ENCODE data around the gene MAPK11.

MAPK11 gene

GRCh38 chr22:50307890-50308596, 37.9 kb upstream of the MAPK11 start:
- no peak for DNase-seq

DNA sequence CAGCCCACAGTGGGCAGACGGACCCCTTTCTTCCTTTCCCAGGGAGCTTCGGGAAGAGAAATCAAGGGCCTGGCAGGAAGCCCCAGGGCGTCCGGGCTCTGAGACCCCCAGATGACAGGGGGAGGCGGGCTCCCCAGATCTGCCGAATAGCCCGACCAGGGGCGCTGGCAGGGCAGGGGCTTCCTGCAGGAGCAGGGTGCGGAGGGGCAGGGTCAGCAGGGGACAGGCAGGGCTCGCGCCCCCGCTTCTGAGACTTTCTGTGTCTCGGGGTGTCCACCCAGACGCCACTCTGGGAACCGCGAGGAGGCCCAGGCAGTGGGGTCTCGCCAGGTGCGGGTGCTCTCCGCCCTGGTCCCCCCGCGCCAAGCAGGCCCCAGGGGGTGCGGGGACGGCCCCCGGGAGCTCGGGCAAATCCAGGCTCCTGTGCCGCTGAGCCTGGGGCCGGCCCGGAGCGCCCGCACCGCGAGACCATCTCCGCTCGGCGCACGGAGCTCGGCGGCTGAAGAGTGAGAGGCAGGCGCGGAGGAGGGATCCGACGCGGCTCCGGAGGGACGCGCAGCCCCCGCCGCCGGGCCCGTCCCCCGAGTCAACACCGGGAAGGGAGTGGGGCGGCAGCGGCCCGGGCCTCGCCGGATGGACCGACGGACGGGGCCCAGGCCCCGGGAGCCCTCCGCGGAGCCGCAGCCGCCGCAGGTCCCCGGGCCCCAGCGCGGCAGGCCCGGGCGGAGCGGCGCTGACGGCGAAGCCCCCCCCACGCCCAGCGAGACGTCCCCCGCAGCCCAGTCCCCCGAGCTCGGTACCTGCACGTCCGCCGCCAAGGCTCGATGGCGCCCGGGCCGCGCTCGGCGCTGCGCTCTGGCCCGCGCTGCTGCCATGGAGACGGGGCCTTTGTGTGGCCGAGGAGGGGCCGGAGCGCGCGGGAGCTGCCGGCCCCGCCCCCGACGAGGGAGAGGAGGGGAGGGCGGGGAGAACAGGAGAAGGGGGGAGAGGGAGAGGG, 36.9 kb upstream of the MAPK11 start, which contains the start of gene PLXNB2:
PLXNB2 (minus strand) TSS at position 894 of the 997 bp plus-strand sequence. CDS start 17,062 bp downstream, outside the sequence.
- peak; percentile 7 for DNase-seq

DNA sequence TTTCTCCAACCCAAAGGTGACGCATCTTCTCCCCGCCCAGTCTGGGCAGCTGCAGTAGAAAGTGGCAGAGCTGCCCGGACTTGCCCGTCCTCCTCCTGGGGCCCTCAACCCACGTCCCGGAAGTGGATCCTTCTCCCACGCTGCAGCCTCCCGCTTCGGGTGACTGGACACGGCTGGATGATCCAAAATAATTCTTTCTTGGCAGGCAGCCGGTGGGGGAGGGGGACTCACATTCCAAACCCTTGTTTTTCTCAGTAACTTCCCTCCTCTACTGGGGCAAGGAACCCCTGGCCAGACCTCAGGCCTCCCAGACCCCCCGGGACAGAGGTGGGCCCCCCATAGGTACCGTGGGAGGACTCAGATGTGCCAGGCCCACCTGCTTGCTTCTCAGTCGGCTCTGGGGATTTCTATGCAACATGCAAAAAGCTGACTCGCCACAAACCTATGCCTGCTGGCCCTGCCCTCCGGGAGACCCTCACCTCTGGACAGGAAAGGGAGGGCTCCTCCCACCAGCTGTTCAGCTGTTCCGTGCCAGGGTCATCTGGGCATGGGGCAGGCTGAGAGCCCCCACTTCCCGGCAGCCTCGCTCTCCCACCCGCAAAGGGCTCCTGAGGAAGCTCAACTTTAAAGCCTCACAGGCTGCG, 35.9 kb upstream of the MAPK11 start:
- peak; percentile 18 for DNase-seq

DNA sequence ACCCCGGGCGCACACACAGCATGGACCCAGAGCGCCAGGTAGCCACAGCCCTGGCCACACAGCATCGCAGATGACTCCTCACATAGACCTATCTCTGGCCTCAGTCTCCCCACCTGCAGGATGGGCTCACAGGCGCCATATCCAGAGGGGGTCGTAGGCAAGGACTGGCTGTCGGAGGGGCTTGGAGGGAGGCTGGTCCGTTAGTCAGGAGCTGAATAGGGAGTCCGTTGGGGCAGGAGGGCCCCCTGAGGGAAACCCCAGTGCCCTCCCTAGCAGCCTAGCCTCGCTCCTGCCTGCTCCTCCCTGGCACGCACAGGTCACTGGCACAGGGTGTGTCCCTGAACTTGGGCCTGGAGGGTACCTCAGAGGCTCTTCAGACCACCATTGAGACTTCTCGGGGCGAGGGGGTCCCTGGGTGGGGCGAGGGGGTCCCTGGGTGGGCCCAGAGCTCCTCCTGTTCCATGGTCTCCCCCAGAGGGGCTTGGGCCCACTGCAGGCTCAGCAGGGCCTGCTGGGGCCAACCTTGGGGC, 35.3 kb upstream of the MAPK11 start:
- DNase-seq: no peak

- DNase-seq: no peak
Observed at GRCh38 chr22:50304528-50305392, 34.6 kb upstream of the MAPK11 start.

DNA sequence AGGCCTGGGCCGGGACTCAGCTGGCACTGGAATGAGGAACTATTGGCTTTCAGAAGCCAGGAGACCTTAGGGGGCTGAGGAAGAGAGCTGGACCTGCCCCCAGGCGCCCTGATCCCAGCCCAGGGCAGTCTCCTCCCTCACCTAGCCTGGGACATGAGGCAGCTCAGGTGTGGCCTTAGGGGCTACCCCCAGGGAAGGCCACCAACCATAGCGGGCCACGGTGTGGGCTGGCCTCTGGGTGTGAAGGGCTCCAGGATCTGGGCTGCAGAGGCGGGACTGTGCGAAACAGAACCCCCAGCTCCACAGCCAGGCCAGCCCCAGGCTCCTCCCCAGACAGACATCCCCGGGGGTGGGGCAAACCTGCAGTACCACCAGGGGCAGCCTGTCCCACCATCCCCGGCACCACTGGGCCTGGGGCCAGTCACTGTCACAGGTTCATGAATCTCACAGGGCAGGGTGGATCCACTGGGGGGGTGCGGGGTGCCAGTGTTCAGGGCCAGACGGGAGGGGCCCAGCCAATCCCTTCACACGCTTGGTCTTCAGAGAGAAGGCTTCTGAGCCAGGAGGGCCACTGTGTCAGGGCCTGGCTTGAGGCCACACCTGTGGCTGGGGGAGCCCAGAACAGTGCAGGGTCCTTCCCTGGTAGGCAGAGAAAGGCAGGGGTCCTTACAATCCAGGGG, 33.8 kb upstream of the MAPK11 start:
- no peak for DNase-seq

DNA sequence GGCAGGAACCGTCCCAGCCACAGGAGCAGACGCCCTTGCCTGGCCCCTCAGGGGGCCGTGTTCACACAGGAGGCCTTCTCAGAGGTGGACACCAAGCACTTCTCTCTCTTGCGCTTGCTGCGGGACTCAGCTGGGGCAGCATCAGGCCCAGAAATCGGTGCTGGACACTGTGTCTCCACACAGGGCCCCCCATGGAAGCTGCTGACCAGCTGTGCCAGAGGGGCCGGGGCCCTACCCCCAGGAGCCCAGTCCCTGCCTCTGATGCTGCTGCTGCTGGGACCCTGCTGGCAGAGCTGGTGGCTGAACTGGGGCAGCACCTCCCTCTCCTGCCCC, 33.3 kb upstream of the MAPK11 start:
- DNase-seq: no peak

DNA sequence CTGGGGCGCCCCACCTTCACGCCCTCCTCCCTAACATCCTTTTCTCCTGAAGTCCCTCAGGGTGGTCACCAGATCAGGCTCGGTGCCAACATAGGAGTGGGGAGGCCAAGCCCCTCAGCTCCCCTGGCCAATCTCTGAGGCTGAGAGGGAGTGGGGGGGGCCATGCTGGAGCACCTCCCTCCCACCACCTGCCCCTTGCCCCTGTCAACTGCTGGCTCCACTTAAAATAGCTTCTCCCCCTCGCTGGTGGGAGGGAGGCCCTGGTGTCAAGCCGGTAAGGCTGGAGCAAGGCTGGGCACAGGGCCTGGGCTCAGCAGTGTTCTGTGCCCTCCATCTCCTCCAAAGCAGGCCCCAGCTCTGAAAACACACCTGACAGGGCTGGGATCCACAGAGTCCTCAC, 32.4 kb upstream of the MAPK11 start:
- no peak for DNase-seq

DNA sequence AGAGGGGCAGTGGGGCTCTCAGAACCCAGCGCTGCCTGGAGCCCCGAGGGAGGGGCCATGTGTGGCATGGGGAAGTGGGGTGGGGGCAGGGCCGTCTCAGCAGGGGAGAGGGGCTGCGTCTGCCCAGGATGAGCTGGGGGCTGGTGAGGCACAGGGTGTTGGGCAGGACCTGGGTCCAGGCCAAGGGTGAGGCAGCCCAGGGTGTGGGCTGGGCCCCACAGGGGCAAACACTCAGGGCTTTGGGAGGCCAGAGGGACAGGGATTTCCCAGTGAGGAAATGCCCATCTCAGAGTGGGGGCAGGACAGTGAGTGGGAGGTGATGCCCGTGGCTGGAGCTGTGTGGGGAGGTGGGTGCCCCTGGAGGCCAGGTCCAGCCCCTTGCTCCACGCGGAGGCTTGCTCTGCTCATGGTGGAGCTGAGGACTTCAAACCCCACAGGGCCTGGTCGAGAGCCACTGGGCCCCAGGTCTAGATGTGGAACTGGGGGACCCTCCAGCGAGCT, 31.9 kb upstream of the MAPK11 start:
- no peak for DNase-seq

DNA sequence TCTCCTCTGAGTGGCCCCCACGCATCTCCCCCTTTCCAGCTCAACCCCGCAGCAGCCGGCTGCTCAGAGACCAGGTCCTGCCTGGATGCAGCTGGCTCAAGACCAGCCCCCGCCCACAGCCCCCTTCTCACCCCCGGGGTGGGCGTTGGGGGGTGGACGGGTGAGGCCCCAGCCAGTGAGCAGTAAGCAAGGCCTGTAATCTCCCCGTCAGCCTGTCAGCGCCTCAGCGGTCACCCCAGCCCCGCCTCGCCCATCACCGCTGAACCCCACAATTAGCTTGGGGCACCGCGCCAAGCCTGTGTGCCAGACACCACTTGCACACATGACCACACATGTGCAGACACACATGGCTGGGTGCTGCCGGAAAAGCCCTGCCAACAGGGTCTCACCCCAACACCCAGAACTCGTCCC, 31.4 kb upstream of the MAPK11 start:
- no peak for DNase-seq

DNA sequence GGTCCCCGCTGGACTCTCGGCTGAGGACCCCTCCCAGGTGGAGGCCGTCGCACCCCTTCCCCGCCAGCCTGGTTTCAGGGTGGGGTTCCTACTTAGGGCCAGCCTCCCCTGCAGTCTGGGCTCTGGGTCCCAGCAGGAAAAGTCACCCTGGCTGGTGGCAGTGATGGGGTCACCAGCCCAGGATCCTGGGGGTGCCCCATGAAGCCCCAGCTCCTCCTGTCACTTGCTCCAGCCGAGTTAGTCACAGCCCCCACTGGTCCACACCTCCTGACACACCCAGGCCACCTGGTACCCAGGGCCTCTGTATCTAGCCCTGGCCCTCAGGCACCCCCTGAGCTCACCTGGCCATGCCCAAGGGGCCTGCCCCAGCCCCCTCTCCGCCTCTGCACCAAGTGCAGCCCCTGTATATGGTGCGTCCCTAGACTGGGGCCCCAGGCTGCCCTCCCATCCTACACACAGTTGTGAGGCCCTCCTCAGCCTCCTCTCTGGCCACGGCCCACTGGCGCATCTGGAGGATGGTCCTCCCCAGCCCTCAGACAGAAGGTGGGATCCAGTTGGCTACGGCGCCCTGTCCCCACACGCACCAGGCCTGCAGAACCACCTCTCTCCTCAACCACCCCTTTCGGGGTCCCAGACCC, 30.6 kb upstream of the MAPK11 start:
- no peak for DNase-seq

DNA sequence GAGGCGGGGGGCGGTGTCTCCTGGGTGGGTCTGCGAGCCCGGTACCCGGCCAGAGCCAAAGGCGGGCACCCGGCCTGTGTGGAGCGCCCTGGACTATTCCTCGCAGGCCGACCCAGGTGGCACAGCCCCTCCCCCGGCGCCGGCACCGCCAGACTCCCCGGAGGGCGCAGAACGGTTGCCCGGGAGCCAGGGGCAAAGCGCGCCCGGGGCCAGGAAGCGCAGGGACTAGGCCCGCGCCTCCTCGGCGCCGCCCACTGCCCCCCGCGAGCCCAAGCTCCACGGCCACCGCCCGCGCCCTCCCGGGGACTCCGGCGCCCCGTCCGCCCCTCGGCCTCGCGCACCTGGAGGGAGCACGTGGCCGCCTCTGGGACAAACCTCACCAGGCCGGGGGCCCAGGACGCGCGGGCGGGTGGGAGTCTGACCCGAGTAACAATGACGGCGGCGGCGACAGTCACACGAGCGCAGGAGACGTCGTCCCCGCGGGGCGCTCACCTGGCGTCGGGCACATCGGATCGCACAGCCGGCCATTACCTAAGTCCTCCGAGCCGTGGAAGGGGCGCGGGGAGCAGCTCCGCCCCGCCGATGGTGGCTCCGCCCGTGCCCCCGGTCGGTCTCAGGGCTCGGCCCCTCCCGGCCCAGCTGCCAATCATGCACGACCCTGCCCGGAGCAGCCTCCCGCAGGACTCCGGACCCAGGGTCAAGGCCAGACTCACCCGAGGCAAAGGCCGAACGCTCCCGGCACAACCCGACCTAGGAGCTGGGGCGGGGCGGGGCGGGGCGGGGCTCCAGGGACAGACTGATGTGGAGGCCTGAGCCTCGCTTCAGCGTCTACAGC, 29.8 kb upstream of the MAPK11 start:
- no peak for DNase-seq

DNA sequence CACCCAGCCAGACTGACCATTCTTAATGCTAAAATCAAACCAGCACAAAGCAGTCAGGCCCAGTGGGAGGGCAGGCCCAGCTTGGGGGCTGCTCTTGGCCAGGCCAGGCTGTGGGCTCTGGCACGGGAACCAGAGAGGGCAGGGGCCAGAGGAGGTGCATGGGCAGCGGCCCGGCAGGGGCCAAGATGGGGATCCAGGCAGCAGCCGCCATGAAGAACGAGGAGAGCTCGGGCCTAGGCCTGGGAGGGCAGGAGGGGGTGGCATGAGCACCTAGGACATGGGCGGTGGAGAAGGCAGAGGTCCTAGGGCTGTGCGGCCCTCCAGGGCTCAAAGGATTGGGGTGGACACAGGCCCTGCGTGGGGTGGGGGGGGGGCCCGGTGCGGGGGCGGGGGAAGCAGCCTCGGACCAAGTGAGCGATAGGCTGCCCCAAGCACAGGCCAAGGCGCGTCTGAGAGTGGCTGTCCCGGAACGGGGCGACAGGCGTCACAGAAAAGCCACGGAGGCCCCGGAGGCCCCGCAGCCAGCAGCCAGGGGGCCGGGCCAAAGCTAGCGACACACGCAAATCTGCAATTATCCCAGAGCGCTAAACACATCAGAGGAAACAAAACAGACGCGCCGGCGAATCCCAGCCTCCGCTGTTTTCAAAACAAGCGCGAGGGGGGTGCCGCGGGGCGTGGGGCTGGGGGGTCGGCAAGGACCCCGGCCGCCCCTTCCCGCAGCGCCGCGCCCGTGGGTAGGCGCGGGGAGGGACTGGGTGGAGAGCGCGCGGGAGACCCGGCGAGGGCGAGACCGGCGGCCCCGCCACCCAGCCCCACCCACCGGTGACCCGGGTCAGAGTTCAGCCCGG, 29.0 kb upstream of the MAPK11 start:
- DNase-seq: no peak

- DNase-seq: no peak
Observed at GRCh38 chr22:50298266-50298637, 28.1 kb upstream of the MAPK11 start.

- no peak for DNase-seq
Observed at GRCh38 chr22:50297510-50298265, 27.5 kb upstream of the MAPK11 start.

DNA sequence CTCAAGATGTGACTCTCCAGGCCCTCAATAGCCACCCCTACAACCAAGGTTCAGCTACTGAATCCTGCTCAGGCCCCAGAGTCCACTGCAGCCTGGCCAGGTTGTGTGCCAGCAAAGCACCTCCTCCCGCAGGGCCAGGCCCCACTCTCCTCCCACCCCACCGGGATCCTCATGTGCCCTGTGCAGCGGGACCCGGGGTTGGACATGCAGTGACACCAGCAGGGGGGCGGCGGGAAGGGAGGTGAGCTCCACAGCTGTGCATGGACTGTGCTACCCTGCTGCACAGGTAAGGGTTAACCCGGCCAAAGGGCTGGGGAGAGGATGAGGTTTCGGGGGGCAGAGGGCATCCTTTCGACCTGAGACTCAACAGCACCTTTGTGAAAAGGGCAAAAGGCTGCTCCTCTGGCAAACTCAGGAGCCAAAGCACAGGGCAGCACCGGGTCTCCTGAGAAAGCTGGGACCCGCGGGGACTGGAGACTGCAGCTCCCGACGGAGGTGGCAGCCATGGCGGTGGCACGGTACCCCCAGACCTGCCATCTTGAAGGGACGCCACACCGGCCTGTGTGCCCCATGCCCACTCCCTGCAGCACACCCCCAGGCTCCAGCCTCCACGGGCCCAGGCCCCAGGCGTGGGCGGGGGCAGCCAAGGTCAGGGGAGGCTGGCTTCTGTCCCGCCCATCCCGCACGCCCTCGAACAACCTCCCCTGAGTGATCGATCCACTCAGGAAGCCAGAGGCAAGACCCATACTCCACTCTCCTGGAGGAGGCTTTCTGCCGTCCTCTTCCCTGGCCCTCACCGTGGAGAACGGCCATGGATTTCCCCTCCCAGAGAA, 26.7 kb upstream of the MAPK11 start:
- DNase-seq: no peak

GRCh38 chr22:50294319-50294656, 24.1 kb upstream of the MAPK11 start:
- no peak for DNase-seq
